GM23338 (cell line): ENCODE data around the gene CELF2.

Experiments used
- EZH2 ChIP-seq: fragments of 200-600 bp; sonication (generic); IDR thresholded peaks from one replicate; pipeline ENCODE4 v1.8.0; 2017; ENCODE audit warnings: antibody characterized with exemption, mild to moderate bottlenecking, low read depth; ENCODE audit not compliant: unreplicated experiment
- EZH2phosphoT487 ChIP-seq: fragments of 200-600 bp; sonication (generic); IDR thresholded peaks from one replicate; pipeline ENCODE4 v1.8.1; 2018; ENCODE audit warnings: antibody characterized with exemption; ENCODE audit not compliant: unreplicated experiment
- JUNB ChIP-seq: IDR thresholded peaks from one replicate; pipeline ENCODE4 v1.6.1; 2016; ENCODE audit warnings: antibody characterized with exemption; ENCODE audit not compliant: unreplicated experiment
- POLR2AphosphoS5 ChIP-seq: IDR thresholded peaks from 2 replicates; pipeline ENCODE4 v1.6.1; 2016; ENCODE audit warnings: antibody characterized with exemption, low read depth
- STAT1 ChIP-seq: IDR thresholded peaks from one replicate; pipeline ENCODE4 v1.6.1; 2016; ENCODE audit warnings: antibody characterized with exemption; ENCODE audit not compliant: unreplicated experiment
- TF ChIP-seq, protein P1 (sequence below), 2 experiments: fragments of 200-600 bp in 1 of 2; sonication (generic) in 1 of 2; conservative IDR thresholded peaks; 2 replicates each; pipeline versions ENCODE4 v1.5.1 to v1.6.1; 2016 to 2017; ENCODE audit warnings: antibody characterized with exemption in 2 of 2, low read depth in 2 of 2, mild to moderate bottlenecking in 2 of 2, moderate library complexity in 1 of 2
- TF ChIP-seq, protein P2 (sequence below): IDR thresholded peaks from one replicate; pipeline ENCODE4 v1.6.1; 2018; ENCODE audit warnings: antibody characterized with exemption; ENCODE audit not compliant: unreplicated experiment

GRCh38 chr10:11300026-11300425 lies 282.4 kb downstream of the CELF2 start:
- TF ChIP-seq, protein P1, sequence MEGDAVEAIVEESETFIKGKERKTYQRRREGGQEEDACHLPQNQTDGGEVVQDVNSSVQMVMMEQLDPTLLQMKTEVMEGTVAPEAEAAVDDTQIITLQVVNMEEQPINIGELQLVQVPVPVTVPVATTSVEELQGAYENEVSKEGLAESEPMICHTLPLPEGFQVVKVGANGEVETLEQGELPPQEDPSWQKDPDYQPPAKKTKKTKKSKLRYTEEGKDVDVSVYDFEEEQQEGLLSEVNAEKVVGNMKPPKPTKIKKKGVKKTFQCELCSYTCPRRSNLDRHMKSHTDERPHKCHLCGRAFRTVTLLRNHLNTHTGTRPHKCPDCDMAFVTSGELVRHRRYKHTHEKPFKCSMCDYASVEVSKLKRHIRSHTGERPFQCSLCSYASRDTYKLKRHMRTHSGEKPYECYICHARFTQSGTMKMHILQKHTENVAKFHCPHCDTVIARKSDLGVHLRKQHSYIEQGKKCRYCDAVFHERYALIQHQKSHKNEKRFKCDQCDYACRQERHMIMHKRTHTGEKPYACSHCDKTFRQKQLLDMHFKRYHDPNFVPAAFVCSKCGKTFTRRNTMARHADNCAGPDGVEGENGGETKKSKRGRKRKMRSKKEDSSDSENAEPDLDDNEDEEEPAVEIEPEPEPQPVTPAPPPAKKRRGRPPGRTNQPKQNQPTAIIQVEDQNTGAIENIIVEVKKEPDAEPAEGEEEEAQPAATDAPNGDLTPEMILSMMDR (conservative IDR thresholded peaks at IDR 0.05; ENCODE audit: low read depth in 2 of 2), result no peak
- no peak for TF ChIP-seq EZH2phosphoT487
- TF ChIP-seq, protein P2, sequence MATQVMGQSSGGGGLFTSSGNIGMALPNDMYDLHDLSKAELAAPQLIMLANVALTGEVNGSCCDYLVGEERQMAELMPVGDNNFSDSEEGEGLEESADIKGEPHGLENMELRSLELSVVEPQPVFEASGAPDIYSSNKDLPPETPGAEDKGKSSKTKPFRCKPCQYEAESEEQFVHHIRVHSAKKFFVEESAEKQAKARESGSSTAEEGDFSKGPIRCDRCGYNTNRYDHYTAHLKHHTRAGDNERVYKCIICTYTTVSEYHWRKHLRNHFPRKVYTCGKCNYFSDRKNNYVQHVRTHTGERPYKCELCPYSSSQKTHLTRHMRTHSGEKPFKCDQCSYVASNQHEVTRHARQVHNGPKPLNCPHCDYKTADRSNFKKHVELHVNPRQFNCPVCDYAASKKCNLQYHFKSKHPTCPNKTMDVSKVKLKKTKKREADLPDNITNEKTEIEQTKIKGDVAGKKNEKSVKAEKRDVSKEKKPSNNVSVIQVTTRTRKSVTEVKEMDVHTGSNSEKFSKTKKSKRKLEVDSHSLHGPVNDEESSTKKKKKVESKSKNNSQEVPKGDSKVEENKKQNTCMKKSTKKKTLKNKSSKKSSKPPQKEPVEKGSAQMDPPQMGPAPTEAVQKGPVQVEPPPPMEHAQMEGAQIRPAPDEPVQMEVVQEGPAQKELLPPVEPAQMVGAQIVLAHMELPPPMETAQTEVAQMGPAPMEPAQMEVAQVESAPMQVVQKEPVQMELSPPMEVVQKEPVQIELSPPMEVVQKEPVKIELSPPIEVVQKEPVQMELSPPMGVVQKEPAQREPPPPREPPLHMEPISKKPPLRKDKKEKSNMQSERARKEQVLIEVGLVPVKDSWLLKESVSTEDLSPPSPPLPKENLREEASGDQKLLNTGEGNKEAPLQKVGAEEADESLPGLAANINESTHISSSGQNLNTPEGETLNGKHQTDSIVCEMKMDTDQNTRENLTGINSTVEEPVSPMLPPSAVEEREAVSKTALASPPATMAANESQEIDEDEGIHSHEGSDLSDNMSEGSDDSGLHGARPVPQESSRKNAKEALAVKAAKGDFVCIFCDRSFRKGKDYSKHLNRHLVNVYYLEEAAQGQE, result no peak
- no peak for TF ChIP-seq EZH2
- TF ChIP-seq POLR2AphosphoS5, result no peak
- no peak for TF ChIP-seq JUNB
- no peak for TF ChIP-seq STAT1
